HG02571 (cell line): ENCODE data around the gene NKAIN2.
"Not testable (repeated sequence)": the region's sequence is repeated elsewhere in the genome, so short reads cannot be mapped to it uniquely, and the experiment has no call there.

Experiments
- ATAC-seq: cut with Tn5 transposase; IDR thresholded peaks from one replicate; pipeline ENCODE4 v1.9.1; 2021; ENCODE audit warnings: mild to moderate bottlenecking, moderate library complexity; ENCODE audit not compliant: unreplicated experiment

Gene NKAIN2

DNA sequence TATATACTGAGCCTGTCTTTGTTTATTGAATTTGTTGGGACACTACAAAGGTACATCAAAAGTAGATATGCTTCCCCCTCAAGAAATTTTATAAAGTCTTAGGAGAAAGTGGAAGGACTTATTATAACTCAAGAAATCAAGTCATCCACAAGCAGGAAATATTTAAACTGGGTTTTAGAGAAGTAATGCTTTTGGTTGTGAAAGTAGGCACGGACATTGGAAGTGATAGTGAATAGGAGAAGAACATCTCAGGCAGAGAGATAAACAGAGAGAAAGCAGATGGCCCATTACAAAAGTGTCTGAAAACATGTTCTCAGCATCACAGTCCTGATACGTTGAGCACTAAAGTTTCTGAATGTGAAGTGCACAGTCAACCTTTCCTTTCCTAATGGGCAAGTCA, 742.9 kb downstream of the NKAIN2 start:
- ATAC-seq = no peak

DNA sequence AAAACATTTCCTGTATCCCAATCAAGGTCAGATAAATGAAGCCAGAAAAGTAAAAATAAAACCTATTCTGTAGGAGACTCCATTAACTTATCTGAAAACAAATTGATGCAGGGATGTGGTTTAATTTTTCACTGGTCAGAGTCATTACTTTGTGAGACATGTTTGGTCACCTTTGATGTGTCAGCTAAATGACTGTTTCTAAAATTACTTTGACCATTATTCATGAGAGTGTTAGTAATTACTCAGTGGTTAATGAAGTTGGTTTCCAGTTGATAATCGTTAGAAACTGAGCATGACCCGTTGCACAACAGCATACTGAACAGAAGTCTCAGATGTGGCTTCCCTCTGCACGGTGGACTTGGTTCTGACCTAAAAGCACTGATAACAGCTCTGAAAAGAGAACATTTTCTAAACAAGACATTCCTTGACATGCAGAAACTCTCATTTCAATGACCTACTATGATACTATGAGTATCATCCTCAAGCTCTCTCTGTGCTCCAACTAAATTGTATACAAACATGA, 748.1 kb downstream of the NKAIN2 start:
- ATAC-seq = no peak

DNA sequence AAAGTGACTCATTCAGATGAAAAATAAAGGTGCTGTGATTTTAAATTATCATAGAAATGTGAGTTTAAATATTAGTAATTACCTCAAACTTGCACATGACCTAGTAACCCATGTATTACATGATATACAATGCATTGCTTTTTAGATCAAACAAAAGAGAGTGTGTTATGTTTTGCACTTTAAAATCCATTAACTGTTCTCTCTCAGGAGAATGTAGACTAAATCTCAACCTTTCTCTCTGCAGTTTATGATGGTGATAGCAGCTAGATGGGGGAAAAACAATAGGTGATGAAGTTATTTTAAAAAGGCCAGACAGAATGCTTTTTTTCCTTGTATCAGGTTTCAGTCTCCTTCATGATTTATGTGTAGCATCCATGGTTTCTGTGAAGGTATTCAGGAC, 754.2 kb downstream of the NKAIN2 start:
- no peak for ATAC-seq

DNA sequence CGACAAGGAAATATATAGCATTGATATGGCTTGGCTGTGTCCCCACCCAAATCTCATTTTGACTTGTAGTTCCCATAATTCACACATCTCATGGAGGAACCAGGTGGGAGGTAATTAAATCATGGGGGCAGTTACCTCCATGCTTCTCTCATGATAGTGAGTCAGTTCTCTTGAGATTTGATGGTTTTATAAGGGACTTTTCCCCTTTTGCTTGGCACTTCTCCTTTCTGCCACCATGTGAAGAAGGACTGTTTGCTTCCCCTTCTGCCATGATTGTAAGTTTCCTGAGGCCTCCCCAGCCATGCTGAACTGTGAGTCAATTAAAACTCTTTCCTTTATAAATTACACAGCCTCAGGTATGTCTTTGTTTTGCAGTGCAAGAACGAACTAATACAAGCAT, 756.4 kb downstream of the NKAIN2 start:
- not testable (repeated sequence) for ATAC-seq

DNA sequence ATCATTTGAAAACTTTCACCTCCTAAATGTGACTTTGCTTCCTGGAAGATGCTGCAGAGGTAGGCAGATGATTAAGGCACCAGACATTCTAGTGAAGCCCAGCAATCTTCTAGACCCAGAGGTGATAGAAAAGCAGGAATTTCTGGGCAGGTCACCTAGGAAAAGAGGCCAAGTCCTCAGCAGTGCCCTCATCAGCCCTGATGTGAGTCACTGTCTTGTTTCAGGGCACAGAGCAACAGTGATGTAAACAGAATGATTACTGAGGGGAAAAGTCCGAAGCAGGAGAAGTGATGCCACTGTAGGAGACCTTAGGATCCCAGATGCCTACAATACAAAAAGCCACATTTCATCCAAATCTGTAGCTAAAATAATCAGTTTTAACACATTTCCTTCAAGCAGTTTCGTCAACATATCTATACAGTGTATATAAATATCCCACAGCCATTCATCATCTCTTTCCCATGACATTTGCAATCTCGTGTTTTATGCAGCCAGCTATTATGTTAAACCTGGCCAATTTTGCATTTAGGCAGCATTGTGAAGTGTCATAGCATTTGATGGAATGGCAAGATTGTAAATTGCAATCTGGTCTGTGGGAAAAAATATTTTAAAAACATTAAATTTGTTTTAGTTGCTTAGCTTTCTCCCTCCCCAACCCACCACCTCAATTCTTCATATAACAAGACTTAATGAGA, 757.4 kb downstream of the NKAIN2 start:
- ATAC-seq = no peak

DNA sequence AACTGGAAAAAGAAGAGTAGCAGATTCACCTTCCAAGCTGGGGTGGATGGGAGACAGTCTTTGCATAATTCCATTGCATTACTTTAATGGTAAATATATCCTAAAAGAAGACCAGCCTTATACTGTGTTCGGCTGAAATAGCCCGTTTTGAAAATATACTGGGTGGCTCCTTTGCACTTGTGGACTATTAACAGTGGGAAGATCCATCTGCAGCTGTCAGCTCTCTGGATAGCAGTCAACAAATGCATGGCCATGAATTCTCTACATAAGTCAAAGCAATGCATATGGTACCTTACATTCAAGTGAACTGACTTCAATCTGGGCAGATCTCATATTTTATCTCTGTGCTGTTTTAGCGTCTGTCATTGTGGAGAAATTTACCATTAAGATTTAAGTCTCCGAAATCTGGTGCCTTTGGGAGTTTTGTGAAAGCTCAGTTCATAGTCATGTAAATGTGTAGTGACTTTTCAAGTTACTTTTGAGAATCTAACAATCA, 758.0 kb downstream of the NKAIN2 start:
- no peak for ATAC-seq

DNA sequence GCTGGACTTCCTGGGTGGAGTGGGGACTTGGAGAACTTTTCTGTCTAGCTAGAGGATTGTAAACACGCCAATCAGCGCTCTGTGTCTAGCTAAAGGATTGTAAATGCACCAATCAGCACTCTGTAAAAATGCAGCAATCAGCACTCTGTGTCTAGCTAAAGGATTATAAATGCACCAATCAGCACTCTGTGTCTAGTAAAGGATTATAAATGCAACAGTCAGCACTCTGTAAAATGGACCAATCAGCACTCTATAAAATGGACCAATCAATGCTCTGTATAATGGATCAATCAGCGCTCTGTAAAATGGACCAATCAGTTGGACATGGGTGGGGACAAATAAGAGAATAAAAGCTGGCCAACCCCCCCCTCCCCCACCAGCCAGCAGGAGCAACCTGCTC, 760.5 kb downstream of the NKAIN2 start:
- not testable (repeated sequence) for ATAC-seq

DNA sequence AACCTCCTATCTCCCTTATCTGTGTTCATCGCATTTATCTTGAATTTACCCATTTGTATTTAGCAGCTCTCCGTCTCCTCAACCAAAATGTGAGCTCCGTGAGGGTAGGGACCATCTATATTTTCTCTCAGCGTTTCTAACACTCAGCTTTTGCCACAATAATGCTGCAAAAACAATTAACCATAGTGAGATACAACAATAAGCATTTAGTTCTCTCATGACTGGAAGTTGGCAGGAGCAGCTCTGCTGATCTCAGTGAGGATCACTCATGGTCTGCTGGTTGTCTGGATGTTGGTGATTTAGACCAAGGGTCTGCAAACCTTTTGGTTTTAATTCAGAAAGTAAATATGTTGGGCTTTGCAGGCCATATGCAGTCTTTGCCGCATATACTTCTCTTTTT, 763.7 kb downstream of the NKAIN2 start:
- ATAC-seq = no peak

DNA sequence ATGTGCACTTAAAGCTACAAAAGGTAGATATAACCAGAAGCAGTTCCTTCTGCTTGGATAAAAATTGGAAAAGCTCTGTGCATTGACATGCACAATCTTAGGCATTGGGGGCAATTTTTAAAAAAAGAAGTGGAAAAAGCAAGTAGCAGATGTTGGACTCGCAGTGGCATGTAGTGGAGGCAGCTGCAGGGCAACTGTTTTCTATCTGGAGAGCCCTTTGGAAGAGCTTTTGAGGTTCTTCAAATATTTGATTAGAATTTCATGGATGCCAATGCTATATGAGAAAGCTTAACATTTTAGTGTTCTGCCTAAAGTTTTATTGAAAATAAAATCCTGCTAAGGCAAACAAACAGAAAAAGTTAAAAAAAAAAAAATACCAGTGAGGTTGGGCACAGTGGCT, 770.3 kb downstream of the NKAIN2 start:
- no peak for ATAC-seq

DNA sequence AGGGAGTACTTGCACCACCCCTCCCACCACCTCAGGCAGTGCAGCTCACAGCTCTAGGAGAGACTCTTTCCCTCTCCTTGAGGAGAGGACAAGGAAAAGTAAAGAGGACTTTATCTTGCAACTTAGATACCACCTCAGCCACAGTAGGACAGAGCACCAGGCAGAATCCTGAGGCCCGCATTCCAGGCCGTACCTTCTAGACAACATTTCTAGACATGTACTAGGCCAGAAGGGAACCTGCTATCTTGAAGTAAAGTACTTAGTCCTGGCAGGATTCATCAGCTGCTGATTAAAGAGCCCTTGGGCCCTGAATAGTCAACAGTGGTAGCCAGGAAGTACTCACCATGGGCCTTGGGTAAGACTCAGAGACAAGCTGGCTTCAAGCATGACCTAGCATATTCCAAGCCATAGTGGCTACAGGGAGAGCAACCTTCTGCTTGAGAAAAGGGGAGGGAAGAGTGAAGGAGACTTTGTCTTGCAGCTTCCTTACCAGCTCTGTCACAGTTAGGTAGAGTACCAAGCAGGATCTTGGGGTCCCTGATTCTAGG, 774.1 kb downstream of the NKAIN2 start:
- no peak for ATAC-seq

DNA sequence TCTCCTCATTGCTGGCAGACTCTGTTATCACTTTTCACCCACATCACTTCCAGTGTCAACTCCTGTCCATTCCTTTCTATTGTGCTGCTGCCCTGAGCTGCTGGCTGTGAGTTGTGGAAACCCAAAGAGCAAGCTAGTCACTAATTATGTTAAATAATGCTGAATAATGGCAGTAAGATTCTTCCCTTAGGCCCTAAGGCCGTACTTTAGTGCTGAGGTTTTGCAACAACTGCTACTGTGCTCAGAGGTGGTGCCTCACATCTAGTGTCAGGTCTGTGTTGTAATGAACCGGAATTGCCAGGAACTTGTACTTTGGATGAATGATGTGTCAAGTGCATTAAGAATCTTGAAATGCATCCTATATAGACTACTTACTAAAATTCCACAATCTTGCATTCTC, 786.3 kb downstream of the NKAIN2 start:
- no peak for ATAC-seq

DNA sequence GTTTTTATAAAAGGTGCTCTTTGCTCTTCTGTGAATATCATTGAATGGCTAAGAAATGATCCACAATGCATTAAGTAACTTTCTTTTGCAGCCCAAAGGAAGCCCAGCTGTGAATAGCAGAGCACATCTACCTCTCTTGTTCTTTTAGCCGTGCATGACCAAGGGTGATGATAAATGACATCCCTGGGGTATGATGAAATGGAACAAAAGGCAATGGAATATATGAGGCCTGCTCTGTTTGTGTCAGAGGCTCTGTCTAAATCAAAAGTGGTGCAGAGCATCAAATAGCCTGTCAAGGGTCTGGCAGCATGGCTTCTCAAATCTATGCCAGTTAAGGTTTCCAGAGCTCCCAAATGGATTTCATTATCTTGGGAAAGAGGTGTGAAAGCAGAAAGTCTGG, 796.0 kb downstream of the NKAIN2 start:
- no peak for ATAC-seq

DNA sequence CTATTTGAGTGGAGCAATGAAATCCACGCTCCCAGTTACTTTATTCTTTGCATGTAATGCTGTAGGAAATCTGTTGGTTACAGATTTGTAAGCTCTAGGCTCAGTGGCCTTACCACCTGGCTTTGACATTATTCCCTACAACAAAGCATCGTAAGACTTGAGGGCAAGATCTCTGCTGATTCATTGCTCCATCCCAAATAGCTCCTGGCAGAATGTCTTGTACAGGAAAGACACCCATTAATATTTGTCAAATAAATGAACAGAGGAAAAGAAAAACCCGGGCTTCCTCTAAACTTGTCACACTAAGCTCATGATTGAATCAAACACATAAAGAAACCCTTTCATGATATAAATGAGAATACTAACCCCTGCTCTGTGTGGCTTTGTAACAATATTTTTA, 801.1 kb downstream of the NKAIN2 start:
- ATAC-seq = no peak

DNA sequence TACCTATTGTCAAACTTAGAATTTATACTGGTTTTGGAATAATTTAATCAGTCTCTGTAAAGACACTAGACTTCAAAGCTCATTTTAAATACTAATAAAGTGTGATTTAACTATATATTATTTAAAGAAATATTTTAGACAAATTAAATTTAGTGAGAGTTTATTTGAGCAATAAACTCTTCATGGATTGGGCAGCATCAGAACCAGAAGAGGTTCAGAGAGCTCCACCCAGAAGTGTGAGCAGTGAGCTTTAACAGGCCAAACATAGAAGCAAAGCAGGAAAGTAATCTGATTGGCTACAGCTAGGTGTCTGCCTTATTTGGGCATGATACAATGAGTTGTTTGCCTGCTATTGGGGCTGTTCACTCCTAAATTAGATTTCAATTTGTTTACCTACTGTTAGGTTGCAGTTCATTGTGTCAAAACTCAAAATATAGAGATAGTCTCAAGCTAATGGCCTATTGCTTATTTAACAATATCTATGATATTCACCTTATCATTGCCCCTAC, 803.5 kb downstream of the NKAIN2 start:
- ATAC-seq = no peak

DNA sequence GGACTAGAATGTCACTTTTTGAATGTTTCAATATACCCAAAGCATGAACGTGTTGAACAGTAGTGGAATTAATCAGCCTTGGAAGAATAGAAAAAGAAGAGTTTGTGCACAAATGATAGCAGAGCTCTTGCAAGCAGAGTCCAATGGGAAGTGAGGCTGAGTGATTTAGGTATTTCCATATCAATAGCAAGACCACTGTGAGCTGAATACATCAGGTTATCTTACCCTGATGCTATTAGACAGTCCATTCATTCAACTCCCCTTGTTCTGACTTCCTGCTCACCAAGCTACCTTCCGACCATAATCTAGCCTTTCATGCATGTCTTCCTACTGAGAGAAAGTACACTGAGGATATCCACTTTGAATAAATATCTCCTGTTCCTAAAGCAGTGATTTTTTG, 809.4 kb downstream of the NKAIN2 start:
- no peak for ATAC-seq

DNA sequence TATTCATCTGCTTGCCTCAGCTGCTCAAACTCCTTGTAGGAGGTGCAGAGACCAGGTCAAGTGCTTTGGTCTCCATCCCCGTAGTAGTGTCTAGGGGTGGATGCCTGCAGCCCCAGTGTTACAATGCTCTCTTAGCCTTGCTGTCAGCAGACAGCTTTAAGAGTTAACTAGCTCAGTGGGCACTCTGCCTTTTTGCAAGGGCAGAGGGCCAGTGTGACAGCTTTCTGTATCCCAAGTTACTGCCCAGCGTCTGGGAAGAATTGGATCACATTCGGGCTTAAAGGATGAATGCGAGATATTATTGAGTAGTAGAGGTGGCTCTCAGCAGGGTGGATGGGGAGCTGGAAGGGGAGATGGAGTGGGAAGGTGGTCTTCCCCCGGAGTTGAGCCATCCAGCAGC, 818.7 kb downstream of the NKAIN2 start:
- no peak for ATAC-seq

DNA sequence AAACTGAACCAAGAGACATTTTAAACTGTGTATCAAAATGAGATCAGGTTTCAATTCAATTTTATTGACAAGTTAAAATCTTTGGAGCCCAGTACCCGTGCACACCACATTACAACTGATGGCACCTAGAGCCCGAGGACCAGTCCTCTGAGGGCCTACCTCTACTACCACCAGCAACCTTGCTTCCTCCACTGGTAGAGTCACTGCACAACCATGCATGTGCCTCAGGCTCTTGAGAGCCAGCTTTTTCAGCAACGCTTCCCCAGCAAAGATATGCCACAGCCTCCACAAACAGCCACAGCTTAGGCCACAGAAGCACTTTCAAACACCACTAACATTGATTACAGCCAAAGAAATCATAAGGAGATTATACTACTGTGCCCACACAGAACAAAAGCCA, 830.0 kb downstream of the NKAIN2 start:
- no peak for ATAC-seq

DNA sequence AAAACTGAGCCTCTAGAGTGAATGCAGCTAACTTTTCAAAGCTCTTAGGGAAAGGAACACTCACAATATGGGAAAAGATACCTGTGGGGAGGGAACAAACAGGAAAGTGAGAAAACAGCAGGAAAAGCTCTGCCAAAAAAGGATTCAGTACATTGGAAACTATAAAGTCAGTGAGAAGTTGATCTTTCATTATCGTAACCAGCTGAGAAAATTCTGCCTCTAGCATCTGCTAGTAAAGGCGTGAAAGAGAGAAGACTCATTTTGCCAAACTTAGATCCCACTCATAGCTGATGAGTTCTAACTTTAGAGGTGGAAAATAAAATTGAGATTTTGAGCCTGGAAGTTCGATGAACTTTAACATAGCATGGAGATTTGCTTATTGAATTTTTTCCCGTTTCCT, 836.8 kb downstream of the NKAIN2 start:
- no peak for ATAC-seq

DNA sequence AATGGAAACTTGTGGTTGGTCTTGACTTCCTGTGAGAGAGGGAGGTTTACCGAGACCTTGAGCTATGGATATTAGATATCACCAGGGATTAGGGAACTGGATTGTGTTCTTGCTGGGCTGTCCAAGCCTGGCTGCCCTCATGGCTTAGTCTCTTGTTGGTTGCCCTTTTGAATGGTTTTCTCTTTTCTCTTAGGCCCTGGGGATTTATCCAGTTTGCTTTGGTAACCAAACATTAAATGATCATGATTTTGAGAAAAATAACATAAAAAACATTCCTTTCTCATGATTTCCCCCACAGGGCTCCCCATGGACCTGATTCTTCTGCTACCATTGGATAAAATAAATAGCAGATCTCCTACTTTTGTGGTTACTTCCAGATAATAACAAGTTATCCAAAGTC, 852.2 kb downstream of the NKAIN2 start:
- ATAC-seq = no peak

DNA sequence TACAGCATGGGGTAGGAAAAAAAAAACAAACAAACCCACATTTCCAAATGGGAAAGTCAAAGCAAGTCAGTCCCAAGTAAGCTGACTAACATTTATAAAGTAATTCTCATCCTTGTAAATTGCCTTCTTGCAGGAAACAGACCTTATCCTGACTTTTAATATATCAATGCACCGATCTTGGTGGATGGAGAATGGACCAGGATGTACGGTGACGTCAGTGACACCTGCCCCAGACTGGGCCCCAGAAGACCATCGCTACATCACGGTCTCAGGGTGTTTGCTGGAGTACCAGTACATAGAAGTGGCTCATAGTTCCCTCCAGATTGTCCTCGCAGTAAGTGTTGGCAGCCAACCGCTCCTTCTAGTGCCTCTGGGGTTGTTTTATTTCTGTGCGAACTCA, 854.4 kb downstream of the NKAIN2 start:
- ATAC-seq = no peak

DNA sequence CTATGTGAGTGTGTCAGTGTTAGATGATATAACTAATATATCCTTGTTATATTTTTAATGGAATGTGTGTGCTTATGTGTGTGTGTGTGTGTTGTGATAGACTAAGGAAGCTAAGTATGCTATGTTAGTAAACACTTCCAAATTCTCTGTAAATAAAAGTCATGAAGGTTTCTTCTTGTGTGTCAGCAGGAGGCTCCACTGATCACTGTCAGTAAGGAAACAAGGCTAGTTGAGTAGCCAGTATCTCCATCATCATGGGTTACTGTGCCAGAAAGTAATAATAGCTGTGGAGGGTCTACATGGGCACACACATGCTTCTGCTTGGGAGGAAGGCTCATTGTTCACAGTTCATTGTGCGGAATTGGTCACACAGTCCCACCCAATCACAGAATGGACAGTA, 855.8 kb downstream of the NKAIN2 start:
- ATAC-seq = no peak

DNA sequence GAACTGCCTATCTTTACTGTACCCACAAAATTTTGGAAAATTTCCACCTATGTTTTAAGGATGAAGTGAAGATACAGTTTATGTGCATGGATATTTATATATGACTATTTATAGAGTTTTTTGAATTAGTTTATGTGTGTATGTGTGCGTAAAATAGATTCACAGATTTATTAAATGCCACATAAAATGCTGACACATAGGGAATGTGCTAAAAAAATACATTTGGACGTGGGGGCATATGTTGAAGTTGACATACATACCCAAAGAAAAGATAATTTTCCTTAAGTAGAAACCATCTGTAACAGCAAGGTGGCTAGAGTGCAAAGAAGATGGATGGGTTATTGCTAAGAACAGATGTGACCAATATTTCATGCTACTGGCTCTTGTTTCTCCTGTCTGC, 856.5 kb downstream of the NKAIN2 start:
- ATAC-seq = no peak
